Type B pancreatic cell (in vitro differentiated cells): ENCODE measurements around the gene KRT6C. TPM values are rescaled to one million over a fixed set of nuclear protein-coding genes. Genes with fewer than 3 reads are reported as not detected.

Experiments
- DNase-seq: peaks from one replicate; pipeline ENCODE4 v3.0.0; 2021; ENCODE audit warnings: mixed read lengths; ENCODE audit not compliant: unreplicated experiment; ENCODE audit errors: extremely low spot score
- H3K27ac Mint-ChIP-seq: 2 replicates; pipeline ENCODE4 v1.8.0; 2021; ENCODE audit warnings: mild to moderate bottlenecking, mixed read lengths
- H3K27me3 Mint-ChIP-seq: 2 replicates; pipeline ENCODE4 v1.8.0; 2021; ENCODE audit warnings: mixed read lengths
- H3K36me3 Mint-ChIP-seq: 2 replicates; pipeline ENCODE4 v1.8.0; 2021; ENCODE audit warnings: mixed read lengths
- H3K4me1 Mint-ChIP-seq: one replicate; pipeline ENCODE4 v1.8.0; 2021; ENCODE audit warnings: mixed read lengths; ENCODE audit not compliant: unreplicated experiment
- H3K4me3 Mint-ChIP-seq: 2 replicates; pipeline ENCODE4 v1.8.0; 2021; ENCODE audit warnings: mild to moderate bottlenecking, mixed read lengths
- H3K9me3 Mint-ChIP-seq: 2 replicates; pipeline ENCODE4 v1.8.0; 2021; ENCODE audit warnings: mixed read lengths
- total RNA-seq: library from RNA; stranded (reverse); gene quantifications from 2 replicates; pipeline ENCODE4 v1.2.1, GENCODE V29; 2021; ENCODE audit warnings: low replicate concordance
- TF ChIP-seq, protein P1 (sequence below): fragments of 200-600 bp; sonication (generic); conservative IDR thresholded peaks from 2 replicates; pipeline ENCODE4 v1.5.0; 2021; ENCODE audit warnings: antibody characterized with exemption, mild to moderate bottlenecking

KRT6C gene
- total RNA-seq, 1 donor from 2014 or later: 0.19 TPM

DNA sequence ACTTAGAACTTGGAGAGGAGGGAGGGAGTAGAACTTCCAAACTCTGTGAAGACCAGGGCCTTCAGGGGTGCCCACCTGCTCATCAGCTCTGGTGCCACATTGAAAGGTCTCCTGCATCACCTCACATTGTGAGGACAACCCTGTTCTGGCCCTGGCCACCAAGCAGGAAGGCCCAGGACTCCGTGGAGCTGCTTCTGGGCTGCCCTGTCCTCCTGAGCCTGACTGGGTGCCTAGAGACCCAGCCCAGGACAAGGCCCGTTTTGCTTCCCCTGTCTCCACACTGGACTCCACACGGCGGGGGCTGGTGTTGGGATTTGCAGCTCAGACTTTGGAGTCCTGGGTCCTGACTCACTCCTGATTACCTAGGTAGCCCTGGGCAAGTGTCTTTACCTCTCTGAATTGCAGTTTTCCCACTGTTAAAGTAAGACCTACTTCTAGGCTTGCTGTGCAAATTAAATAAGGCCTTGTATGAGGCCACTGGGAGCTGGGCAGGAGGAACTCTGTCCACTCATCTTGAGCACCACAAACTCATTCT, 55.0 kb downstream of the KRT6C start:
- no peak overlapping the region for H3K27ac Mint-ChIP-seq

More for the DNA sequence above, 55.0 kb downstream of the KRT6C start:
- H3K9me3 Mint-ChIP-seq: no peaks in the 10 kb centered on the region
- H3K4me1 Mint-ChIP-seq: peaks cover 8% of the 10 kb centered on the region
- peaks cover 19% of the 10 kb centered on the region for H3K27me3 Mint-ChIP-seq
- no peak for DNase-seq
- no peaks in the 10 kb centered on the region for H3K36me3 Mint-ChIP-seq
- no peak overlapping the region for H3K4me3 Mint-ChIP-seq
- TF ChIP-seq, protein P1, sequence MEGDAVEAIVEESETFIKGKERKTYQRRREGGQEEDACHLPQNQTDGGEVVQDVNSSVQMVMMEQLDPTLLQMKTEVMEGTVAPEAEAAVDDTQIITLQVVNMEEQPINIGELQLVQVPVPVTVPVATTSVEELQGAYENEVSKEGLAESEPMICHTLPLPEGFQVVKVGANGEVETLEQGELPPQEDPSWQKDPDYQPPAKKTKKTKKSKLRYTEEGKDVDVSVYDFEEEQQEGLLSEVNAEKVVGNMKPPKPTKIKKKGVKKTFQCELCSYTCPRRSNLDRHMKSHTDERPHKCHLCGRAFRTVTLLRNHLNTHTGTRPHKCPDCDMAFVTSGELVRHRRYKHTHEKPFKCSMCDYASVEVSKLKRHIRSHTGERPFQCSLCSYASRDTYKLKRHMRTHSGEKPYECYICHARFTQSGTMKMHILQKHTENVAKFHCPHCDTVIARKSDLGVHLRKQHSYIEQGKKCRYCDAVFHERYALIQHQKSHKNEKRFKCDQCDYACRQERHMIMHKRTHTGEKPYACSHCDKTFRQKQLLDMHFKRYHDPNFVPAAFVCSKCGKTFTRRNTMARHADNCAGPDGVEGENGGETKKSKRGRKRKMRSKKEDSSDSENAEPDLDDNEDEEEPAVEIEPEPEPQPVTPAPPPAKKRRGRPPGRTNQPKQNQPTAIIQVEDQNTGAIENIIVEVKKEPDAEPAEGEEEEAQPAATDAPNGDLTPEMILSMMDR: no peak

Other genes starting within 250 kb of the KRT6C start
- gene KRT7, start 240.6 kb downstream of the KRT6C start, total RNA-seq: 125 and 293 TPM in 2 replicates
- 0.14 TPM in 1 of 2 replicates, not detected in the other for gene KRT86, start 199.2 kb downstream of the KRT6C start, total RNA-seq
- gene KRT81, start 182.3 kb downstream of the KRT6C start, total RNA-seq: 0.31 TPM in 2 replicates
- gene KRT83, start 152.4 kb downstream of the KRT6C start, total RNA-seq: not detected in 2 replicates
- gene KRT85, start 106.3 kb downstream of the KRT6C start, total RNA-seq: not detected in 2 replicates
- not detected in 2 replicates for gene KRT84, start 88.2 kb downstream of the KRT6C start, total RNA-seq
- gene KRT82, start 67.5 kb downstream of the KRT6C start, total RNA-seq: not detected in 2 replicates
- not detected in 2 replicates for gene KRT75, start 39.4 kb downstream of the KRT6C start, total RNA-seq
- 0.14 TPM in 1 of 2 replicates, not detected in the other for gene KRT6B, start 21.7 kb downstream of the KRT6C start, total RNA-seq
- gene KRT6A, start 19.5 kb upstream of the KRT6C start, total RNA-seq: 9.9 and 41.6 TPM in 2 replicates
- gene KRT5, start 46.6 kb upstream of the KRT6C start, total RNA-seq: 13.0 and 25.0 TPM in 2 replicates
- 0.50 TPM in 1 of 2 replicates, not detected in the other for gene KRT71, start 79.3 kb upstream of the KRT6C start, total RNA-seq
- gene KRT74, start 100.0 kb upstream of the KRT6C start, total RNA-seq: 0.10 TPM in 1 of 2 replicates, not detected in the other
- gene KRT72, start 127.7 kb upstream of the KRT6C start, total RNA-seq: 0.48 and 2.9 TPM in 2 replicates
- gene KRT73, start 144.8 kb upstream of the KRT6C start, total RNA-seq: 0.12 TPM in 1 of 2 replicates, not detected in the other
- gene KRT2, start 178.4 kb upstream of the KRT6C start, total RNA-seq: not detected in 2 replicates
- 269 and 837 TPM in 2 replicates for gene KRT1, start 206.6 kb upstream of the KRT6C start, total RNA-seq
- 0.27 and 2.3 TPM in 2 replicates for gene KRT77, start 229.7 kb upstream of the KRT6C start, total RNA-seq